Subcutaneous adipose tissue (tissue), 4 donors: ENCODE measurements around the gene WIZ. TPM values are rescaled to one million over a fixed set of nuclear protein-coding genes. Genes with fewer than 3 reads are reported as not detected.

Source experiments
- total RNA-seq, 4 donors: library from RNA; depleted of rRNA; stranded (reverse); fragments of >200 nt; gene quantifications; one replicate each; pipeline ENCODE4 v1.1.0, GENCODE V29; 2016
- TF ChIP-seq, protein P1 (sequence below): fragments of 450-650 bp; IDR thresholded peaks from one replicate; pipeline ENCODE4 v1.5.1; 2016; ENCODE audit warnings: low read depth, mild to moderate bottlenecking, control low read depth, antibody characterized with exemption, moderate library complexity

WIZ gene
- total RNA-seq, 4 donors from 2014 or later, result 14.8 to 48.2 (median 20.0) TPM

GRCh38 chr19:15394426-15394825, 55.3 kb downstream of the WIZ start:
- TF ChIP-seq, protein P1, sequence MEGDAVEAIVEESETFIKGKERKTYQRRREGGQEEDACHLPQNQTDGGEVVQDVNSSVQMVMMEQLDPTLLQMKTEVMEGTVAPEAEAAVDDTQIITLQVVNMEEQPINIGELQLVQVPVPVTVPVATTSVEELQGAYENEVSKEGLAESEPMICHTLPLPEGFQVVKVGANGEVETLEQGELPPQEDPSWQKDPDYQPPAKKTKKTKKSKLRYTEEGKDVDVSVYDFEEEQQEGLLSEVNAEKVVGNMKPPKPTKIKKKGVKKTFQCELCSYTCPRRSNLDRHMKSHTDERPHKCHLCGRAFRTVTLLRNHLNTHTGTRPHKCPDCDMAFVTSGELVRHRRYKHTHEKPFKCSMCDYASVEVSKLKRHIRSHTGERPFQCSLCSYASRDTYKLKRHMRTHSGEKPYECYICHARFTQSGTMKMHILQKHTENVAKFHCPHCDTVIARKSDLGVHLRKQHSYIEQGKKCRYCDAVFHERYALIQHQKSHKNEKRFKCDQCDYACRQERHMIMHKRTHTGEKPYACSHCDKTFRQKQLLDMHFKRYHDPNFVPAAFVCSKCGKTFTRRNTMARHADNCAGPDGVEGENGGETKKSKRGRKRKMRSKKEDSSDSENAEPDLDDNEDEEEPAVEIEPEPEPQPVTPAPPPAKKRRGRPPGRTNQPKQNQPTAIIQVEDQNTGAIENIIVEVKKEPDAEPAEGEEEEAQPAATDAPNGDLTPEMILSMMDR, result no peak

DNA sequence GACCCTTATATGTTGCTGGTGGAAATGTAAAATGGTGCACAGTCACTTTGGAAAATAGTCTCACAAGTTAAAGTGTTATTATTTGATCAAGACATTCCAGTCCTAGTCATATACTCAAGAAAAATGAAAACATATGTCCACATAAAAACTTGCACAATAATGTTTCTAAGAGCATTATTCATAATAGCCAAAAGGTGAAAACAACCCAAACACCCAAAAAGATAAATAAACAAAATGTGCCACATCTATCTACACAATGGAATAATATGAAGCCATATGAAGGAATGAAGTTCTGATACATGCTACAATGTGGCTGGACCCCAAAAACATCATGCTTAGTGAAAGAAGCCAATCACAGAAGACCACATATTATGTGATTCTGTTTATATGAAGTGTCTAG, 55.8 kb downstream of the WIZ start:
- TF ChIP-seq, protein P1, result no peak

DNA sequence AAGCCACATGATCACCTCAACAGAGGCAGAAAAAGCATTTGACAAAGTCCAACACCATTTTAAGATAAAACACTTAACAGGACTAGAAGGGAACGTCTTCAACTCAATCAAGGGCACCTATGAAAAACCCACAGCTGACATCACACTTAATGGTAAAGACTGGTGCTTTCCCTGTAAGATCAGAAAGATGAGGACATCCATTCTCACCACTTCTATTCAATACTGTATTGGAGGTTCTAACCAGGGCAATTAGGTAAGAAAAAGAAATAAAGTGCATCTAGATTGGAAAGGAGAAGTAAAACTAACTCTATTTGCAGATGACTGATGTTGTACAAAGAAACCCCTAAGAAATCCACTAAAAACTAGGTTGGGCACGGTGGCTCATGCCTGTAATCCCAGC, 58.9 kb downstream of the WIZ start:
- TF ChIP-seq, protein P1, result no peak

- TF ChIP-seq, protein P1, result no peak
These were observed 67.9 kb downstream of the WIZ start for GRCh38 chr19:15381864-15382263.

DNA sequence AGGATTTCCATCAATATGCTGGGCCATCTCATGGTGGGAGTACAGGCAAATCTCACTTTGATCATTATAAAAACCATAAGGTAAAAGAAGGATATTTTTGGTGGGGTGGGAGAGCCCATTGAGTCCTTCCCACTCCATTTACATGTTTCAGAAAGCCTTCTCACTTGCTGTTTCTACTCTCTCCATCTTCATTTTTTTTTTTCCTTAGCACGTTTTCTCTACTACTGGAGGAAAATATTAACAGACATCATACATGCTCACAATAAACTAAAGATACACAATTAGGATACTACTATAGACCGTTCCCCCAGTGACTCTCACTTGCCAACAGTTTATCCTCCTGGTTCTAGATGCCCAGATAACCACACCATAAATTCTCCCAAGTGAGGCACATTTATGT, 68.3 kb downstream of the WIZ start:
- TF ChIP-seq, protein P1, result no peak

- TF ChIP-seq, protein P1, result no peak
These were observed 69.6 kb downstream of the WIZ start for GRCh38 chr19:15379999-15380647.

GRCh38 chr19:15379083-15379998, 70.4 kb downstream of the WIZ start, which contains the start of gene AKAP8:
TSS of gene AKAP8 (minus strand) at chr19:15379787. CDS start at chr19:15379731, 56 bp downstream.
- TF ChIP-seq, protein P1, result no peak
